ENCODE measurements around the gene FAM222A. TPM values are rescaled to one million over a fixed set of nuclear protein-coding genes. Genes with fewer than 3 reads are reported as not detected.
A peak's percentile ranks its signal among the peaks of the same experiment; 100 is the strongest.

The FAM222A gene
- total RNA-seq, 1 donor, result 0.36 TPM

DNA sequence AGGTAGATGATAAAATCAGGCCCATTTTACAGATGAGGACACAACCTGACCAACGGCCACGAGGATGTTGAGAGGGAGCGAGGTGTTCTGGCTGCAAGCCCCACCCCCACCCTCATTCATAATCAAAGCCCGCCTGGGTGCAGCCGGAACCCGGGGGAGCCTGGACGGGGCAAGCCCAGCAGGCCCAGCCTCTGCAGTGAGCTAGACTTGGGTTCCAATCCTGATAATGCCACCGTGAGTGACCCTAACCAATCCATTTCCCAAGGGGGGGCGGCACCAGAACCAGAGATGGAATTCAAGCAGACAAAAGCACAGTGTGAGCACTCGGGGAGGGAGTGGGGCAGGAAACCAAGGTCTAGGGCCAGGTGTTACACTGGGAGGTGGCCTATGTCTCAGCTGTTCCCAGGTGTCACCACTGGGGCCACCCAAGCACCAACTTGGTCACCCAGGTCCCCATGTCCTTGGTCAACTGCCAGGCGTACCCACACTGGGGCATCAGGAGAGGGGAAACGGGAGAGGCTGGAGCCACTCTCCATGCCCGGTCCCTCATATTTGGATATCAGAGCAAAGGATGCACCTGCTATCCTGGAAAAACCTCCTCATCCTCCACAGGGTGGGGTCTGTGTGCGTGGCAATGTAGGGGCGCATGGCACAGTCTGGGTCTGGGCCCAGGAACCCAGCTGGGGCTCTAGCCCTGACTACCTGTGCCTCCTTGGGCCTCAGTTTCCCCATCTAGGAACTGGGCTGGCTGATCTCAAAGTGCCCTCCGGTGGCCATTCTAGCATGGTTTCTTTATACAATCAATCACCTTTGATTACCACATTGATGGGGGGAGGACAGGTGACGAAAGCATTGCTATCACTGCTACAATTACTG is 58.4 kb downstream of the FAM222A start:
- TF ChIP-seq, protein P1, sequence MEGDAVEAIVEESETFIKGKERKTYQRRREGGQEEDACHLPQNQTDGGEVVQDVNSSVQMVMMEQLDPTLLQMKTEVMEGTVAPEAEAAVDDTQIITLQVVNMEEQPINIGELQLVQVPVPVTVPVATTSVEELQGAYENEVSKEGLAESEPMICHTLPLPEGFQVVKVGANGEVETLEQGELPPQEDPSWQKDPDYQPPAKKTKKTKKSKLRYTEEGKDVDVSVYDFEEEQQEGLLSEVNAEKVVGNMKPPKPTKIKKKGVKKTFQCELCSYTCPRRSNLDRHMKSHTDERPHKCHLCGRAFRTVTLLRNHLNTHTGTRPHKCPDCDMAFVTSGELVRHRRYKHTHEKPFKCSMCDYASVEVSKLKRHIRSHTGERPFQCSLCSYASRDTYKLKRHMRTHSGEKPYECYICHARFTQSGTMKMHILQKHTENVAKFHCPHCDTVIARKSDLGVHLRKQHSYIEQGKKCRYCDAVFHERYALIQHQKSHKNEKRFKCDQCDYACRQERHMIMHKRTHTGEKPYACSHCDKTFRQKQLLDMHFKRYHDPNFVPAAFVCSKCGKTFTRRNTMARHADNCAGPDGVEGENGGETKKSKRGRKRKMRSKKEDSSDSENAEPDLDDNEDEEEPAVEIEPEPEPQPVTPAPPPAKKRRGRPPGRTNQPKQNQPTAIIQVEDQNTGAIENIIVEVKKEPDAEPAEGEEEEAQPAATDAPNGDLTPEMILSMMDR (IDR thresholded peaks at IDR 0.05; ENCODE audit: extremely low read depth, low read depth, low read length), result no peak
- Histone ChIP-seq H3K27ac (ENCODE audit: low read depth, low read length) (no peak overlapping the region), H3K9me3 (ENCODE audit: low read depth, low read length) (no peaks in the 10 kb centered on the region), H3K4me2 (ENCODE audit: insufficient read depth, low read length) (no peak overlapping the region), H2AFZ (ENCODE audit: low read length) (no peak overlapping the region), H3K79me2 (ENCODE audit: insufficient read depth, low read length) (no peaks in the 10 kb centered on the region), H3K27me3 (ENCODE audit: insufficient read depth, low read length) (no peaks in the 10 kb centered on the region), H3K4me1 (ENCODE audit: insufficient read depth, low read length) (peaks cover 9% of the 10 kb centered on the region), H4K20me1 (ENCODE audit: insufficient read depth, low read length) (no peaks in the 10 kb centered on the region), H3K36me3 (ENCODE audit: insufficient read depth, low read length) (no peaks in the 10 kb centered on the region), H3K4me3 (ENCODE audit: insufficient read depth, low read length) (no peak overlapping the region)
- DNase-seq (ENCODE audit: insufficient read length, low spot score, missing footprints), result peak; percentile 88

DNA sequence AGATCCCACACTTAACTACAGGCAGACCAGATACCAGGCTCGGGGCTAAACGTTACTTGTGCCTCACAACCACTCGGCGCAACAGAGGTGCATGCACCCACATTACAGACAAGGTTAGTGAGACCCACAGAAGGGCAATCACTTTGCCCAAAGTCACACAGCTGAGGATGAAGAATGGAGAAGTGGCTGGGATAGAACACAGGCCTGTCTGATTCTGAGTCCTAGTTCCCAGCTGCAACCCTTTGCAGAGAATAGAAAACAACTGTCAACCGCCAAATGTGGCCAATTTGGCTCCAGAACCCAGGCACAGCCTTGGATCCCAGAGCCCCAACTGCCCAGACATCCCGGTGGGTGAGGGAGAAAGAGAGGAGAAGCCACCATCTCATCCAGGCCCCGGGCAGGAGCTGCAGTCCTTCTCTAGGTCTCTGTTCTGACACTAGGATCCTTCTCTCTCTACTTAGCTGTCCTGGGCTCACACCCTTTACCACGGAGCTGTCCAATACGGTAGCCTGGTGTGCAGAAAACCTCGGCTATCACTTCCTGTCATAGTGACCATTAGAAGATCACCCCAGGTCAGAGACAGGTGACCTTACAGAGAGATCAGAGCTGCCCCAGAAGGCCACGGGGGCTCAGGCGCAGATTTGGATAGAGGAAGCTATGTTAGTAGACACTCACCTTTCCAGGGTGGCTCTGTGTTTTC is 59.1 kb downstream of the FAM222A start:
- no peaks in the 10 kb centered on the region for H3K79me2 ChIP-seq (ENCODE audit: insufficient read depth, low read length)
- H4K20me1 ChIP-seq (ENCODE audit: insufficient read depth, low read length), result no peaks in the 10 kb centered on the region
- peak; percentile 92 for DNase-seq (ENCODE audit: insufficient read length, low spot score, missing footprints)
- H3K4me2 ChIP-seq (ENCODE audit: insufficient read depth, low read length), result peak overlapping the region; percentile 79
- H3K4me1 ChIP-seq (ENCODE audit: insufficient read depth, low read length), result peaks cover 9% of the 10 kb centered on the region
- no peaks in the 10 kb centered on the region for H3K36me3 ChIP-seq (ENCODE audit: insufficient read depth, low read length)
- peak overlapping the region; percentile 60 for H3K4me3 ChIP-seq (ENCODE audit: insufficient read depth, low read length)
- H3K27ac ChIP-seq (ENCODE audit: low read depth, low read length), result no peak overlapping the region
- no peaks in the 10 kb centered on the region for H3K27me3 ChIP-seq (ENCODE audit: insufficient read depth, low read length)
- TF ChIP-seq, protein P1 (IDR thresholded peaks at IDR 0.05; ENCODE audit: extremely low read depth, low read depth, low read length), result no peak
- peak overlapping the region; percentile 77 for H2AFZ ChIP-seq (ENCODE audit: low read length)
- no peaks in the 10 kb centered on the region for H3K9me3 ChIP-seq (ENCODE audit: low read depth, low read length)

DNA sequence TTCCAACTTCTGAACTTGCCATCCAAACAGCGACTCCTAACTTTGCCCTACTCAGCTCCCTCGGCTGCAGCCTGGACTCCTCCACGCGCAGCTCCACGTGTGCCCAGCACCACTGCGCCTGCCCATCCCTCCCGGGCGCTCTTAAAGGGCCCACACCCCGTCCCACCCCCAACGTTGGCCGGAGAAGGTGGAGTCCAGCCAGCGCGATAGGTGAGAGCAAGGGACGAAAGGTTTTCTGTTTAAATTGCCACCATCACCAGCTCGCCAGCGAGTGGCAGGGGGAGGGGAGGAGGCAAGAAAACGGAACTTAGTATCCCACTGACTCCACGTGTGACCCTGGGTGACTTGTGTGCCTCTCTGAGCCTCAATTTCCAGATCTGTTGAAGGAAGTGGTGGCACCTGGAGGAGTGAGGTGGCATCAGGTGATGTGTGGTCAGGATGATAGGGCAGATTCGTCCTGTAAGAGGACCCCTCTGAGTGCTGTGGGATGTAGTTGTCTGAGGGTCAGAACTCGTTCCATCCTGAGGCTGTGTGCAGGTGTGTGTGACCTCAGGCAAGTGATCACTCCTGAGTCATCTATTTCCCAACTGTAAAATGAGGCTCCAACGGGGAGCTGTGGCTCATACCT is 59.9 kb downstream of the FAM222A start:
- no peaks in the 10 kb centered on the region for H3K27me3 ChIP-seq (ENCODE audit: insufficient read depth, low read length)
- no peaks in the 10 kb centered on the region for H3K79me2 ChIP-seq (ENCODE audit: insufficient read depth, low read length)
- H2AFZ ChIP-seq (ENCODE audit: low read length), result peak overlapping the region; percentile 77
- no peak for DNase-seq (ENCODE audit: insufficient read length, low spot score, missing footprints)
- no peaks in the 10 kb centered on the region for H4K20me1 ChIP-seq (ENCODE audit: insufficient read depth, low read length)
- no peak overlapping the region for H3K27ac ChIP-seq (ENCODE audit: low read depth, low read length)
- H3K4me1 ChIP-seq (ENCODE audit: insufficient read depth, low read length), result peaks cover 9% of the 10 kb centered on the region
- peak overlapping the region; percentile 60 for H3K4me3 ChIP-seq (ENCODE audit: insufficient read depth, low read length)
- H3K36me3 ChIP-seq (ENCODE audit: insufficient read depth, low read length), result no peaks in the 10 kb centered on the region
- peak overlapping the region; percentile 79 for H3K4me2 ChIP-seq (ENCODE audit: insufficient read depth, low read length)
- H3K9me3 ChIP-seq (ENCODE audit: low read depth, low read length), result no peaks in the 10 kb centered on the region
- TF ChIP-seq, protein P1 (IDR thresholded peaks at IDR 0.05; ENCODE audit: extremely low read depth, low read depth, low read length), result no peak

Data from osteoblast (primary cell).